K562 (cell line): Measurements from ENCODE around the gene ANKRD44. TPM values are rescaled to one million over a fixed set of nuclear protein-coding genes. Genes with fewer than 3 reads are reported as not detected.
A peak's percentile ranks its signal among the peaks of the same experiment; 100 is the strongest.

Experiments used
- DPF2 ChIP-seq: fragments of 450-650 bp; IDR thresholded peaks from 2 replicates; pipeline ENCODE4 v1.6.1; 2016
- ETV1 ChIP-seq: fragments of 450-650 bp; conservative IDR thresholded peaks from 2 replicates; pipeline ENCODE4 v1.6.1; 2016; ENCODE audit warnings: missing genetic modification characterization, control low read depth, low read depth, missing compliant biosample characterization
- FOXO4 ChIP-seq: fragments of 450-650 bp; formaldehyde crosslinking; IDR thresholded peaks from 2 replicates; pipeline ENCODE4 v1.4.0; 2020; ENCODE audit warnings: mild to moderate bottlenecking, moderate library complexity
- MAFG ChIP-seq: fragments of 450-650 bp; conservative IDR thresholded peaks from 2 replicates; pipeline ENCODE4 v1.6.1; 2016; ENCODE audit warnings: missing genetic modification characterization, missing compliant biosample characterization
- MGA ChIP-seq: fragments of 450-650 bp; IDR thresholded peaks from 2 replicates; pipeline ENCODE4 v1.6.1; 2016; ENCODE audit warnings: mild to moderate bottlenecking, moderate library complexity
- MYC ChIP-seq, 2 experiments: fragments of 250-450 bp in 1 of 2; sonication (Bioruptor Pico) in 1 of 2; IDR thresholded peaks; 2 replicates each; pipeline versions ENCODE4 v1.5.1 to v1.6.1; 2012 to 2021; ENCODE audit warnings: low read depth in 2 of 2, borderline replicate concordance in 1 of 2, improper control_type of control experiment in 1 of 2, low read length in 1 of 2, mild to moderate bottlenecking in 1 of 2, moderate library complexity in 1 of 2
- TFAP4 ChIP-seq: sonication (generic); formaldehyde crosslinking; IDR thresholded peaks from 2 replicates; pipeline ENCODE4 v1.8.0; 2022; ENCODE audit warnings: missing genetic modification reagents, mild to moderate bottlenecking, moderate library complexity, borderline replicate concordance
- ZBTB11 ChIP-seq, 3 experiments: fragments of 200-800 bp in 1 of 3; fragments of 250-450 bp in 1 of 3; fragments of 450-650 bp in 1 of 3; sonication (Bioruptor Pico) in 1 of 3; sonication (Bioruptor generic) in 1 of 3; formaldehyde crosslinking in 1 of 3; IDR thresholded peaks; 2 replicates each; pipeline versions ENCODE4 v1.6.1 to v1.8.0; 2016 to 2022; ENCODE audit warnings: mild to moderate bottlenecking in 2 of 3, missing genetic modification characterization in 2 of 3, missing compliant biosample characterization in 1 of 3, moderate library complexity in 1 of 3
- ZNF696 ChIP-seq: fragments of 250-450 bp; sonication (Bioruptor Pico); conservative IDR thresholded peaks from 2 replicates; pipeline ENCODE4 v1.4.0; 2020; ENCODE audit warnings: mild to moderate bottlenecking, moderate library complexity
- polyA plus RNA-seq, 8 experiments: library from polyadenylated mRNA; depleted of rRNA in 4 of 8; stranded (reverse) in 5 of 8; unstranded in 3 of 8; fragments of >200 nt; fragmentation: Nextera tagmentation in 2 of 8; fragmentation: Illumina TruSeq in 1 of 8; extraction: Ambion mirVana in 2 of 8; extraction: Trizol in 1 of 8; gene quantifications; 2 replicates each; pipeline versions ENCODE4 v1.2.1 to v1.2.3, GENCODE V29; 2011 to 2014; ENCODE audit warnings: inconsistent platforms in 1 of 8, missing spikeins in 1 of 8
- total RNA-seq, 7 experiments: library from RNA; depleted of rRNA in 6 of 7; stranded (reverse); fragments of >200 nt in 6 of 7; fragmentation: Illumina TruSeq in 2 of 7; extraction: Trizol in 2 of 7; gene quantifications; 2 replicates each; pipeline versions ENCODE4 v1.2.1 to v1.2.3, GENCODE V29; 2011 to 2021; ENCODE audit warnings: low replicate concordance in 1 of 7

ANKRD44 gene
- total and polyA plus RNA-seq, 9 of the 15 experiments (the other 6 are each of a cell fraction or from before 2014, with no cell fraction given) = 0.03 to 0.64 (median 0.07) TPM; not detected in 3

- TF ChIP-seq MYC (IDR thresholded peaks at IDR 0.05; ENCODE audit: low read depth, low read length) (no peak), MYC (CRISPR knock-in tag; IDR thresholded peaks at IDR 0.05; ENCODE audit: borderline replicate concordance, low read depth) (no peak), FOXO4 (CRISPR knock-in tag) (no peak), MAFG (tag) (no peak), ETV1 (tag) (peak; percentile 71; the same call in 1 of the 2 replicates), MGA (no peak), TFAP4 (0 out of 2 replicates have a peak, but pooled peaks have one; percentile 25), DPF2 (no peak), ZNF696 (CRISPR knock-in tag) (no peak), ZBTB11 (CRISPR knock-in tag; IDR thresholded peaks at IDR 0.05) (peak in 2 of 3 experiments; percentile 47 to 93; a peak in 3 of 6 replicates)
These were observed 111.7 kb downstream of the ANKRD44 start (continued) for GRCh38 chr2:197198890-197199289.
